Lung (tissue), 12 donors: ENCODE results near the gene ERBB4. TPM values are rescaled to one million over a fixed set of nuclear protein-coding genes. Genes with fewer than 3 reads are reported as not detected.

Experiments
- ATAC-seq: fragments of 200-7000 bp; cut with Tn5 transposase; one replicate; pipeline ENCODE4 v1.9.1; 2020; ENCODE audit warnings: moderate number of reproducible peaks; ENCODE audit not compliant: insufficient read depth, low FRiP score
- DNase-seq, 3 donors: peaks; one replicate each; pipeline ENCODE4 v3.0.0-alpha.2; 2013 to 2017
- H3K27ac ChIP-seq, 2 donors: one replicate each; pipeline ENCODE4 v1.5.1; 2013; ENCODE audit warnings: mild to moderate bottlenecking in 2 of 2, moderate library complexity in 2 of 2, control low read depth in 1 of 2, inconsistent platforms in 1 of 2, low read depth in 1 of 2, low read length in 1 of 2
- H3K27me3 ChIP-seq, 3 donors: one replicate each; pipeline ENCODE4 v1.5.1; 2013; ENCODE audit warnings: low read length in 2 of 3; ENCODE audit not compliant: control insufficient read depth in 3 of 3, insufficient read depth in 3 of 3
- H3K36me3 ChIP-seq, 4 donors: one replicate each; pipeline ENCODE4 v1.5.1; 2013; ENCODE audit warnings: low read length in 4 of 4, mild to moderate bottlenecking in 1 of 4, moderate library complexity in 1 of 4; ENCODE audit not compliant: control insufficient read depth in 4 of 4, insufficient read depth in 4 of 4
- H3K4me1 ChIP-seq, 5 donors: one replicate each; pipeline ENCODE4 v1.5.1; 2013; ENCODE audit warnings: low read length in 5 of 5, mild to moderate bottlenecking in 2 of 5, moderate library complexity in 1 of 5; ENCODE audit not compliant: control insufficient read depth in 5 of 5, insufficient read depth in 5 of 5
- H3K4me3 ChIP-seq: one replicate; pipeline ENCODE4 v1.5.1; 2013; ENCODE audit warnings: mild to moderate bottlenecking, control low read depth, moderate library complexity
- H3K9ac ChIP-seq, 2 donors: one replicate each; pipeline ENCODE4 v1.5.1; 2013; ENCODE audit warnings: low read length in 2 of 2, control low read depth in 1 of 2; ENCODE audit not compliant: insufficient read depth in 1 of 2
- H3K9me3 ChIP-seq, 4 donors: one replicate each; pipeline ENCODE4 v1.5.1; 2013; ENCODE audit warnings: low read length in 3 of 4, mild to moderate bottlenecking in 1 of 4, moderate library complexity in 1 of 4; ENCODE audit not compliant: control insufficient read depth in 4 of 4, insufficient read depth in 3 of 4
- CTCF ChIP-seq: IDR thresholded peaks from 2 replicates; pipeline ENCODE4 v1.5.1; 2012; ENCODE audit warnings: mild to moderate bottlenecking; ENCODE audit errors: control extremely low read depth, extremely low read depth
- WGBS, 2 donors: extraction: QIAGEN DNeasy Blood & Tissue Kit; methylation state at CpG; one replicate each; pipeline ENCODE4 v1.1.7; 2013; 5-methylcytosine and 5-hydroxymethylcytosine counted together
- polyA plus RNA-seq, 2 donors: library from polyadenylated mRNA; stranded (reverse); fragments of 200-250 nt; gene quantifications; one replicate each; pipeline ENCODE4 v1.2.1, GENCODE V29; 2013
- total RNA-seq, 2 donors: library from RNA; depleted of rRNA in 1 of 2; stranded (reverse); fragments of >200 nt in 1 of 2; gene quantifications; one replicate each; pipeline ENCODE4 v1.2.1, GENCODE V29; 2014 to 2021
- donor health status: control.
- donor health status: control.
- donor health status: Bipolar disorder and iron deficiency.
- donor health status: healthy.
- donor health status: DM: yes; HTN: yes; CAD: no.

Gene ERBB4
- total and polyA plus RNA-seq, 4 donors: 0.41 to 16.8 (median 5.3) TPM

- 86 to 91% methylated on average over 4 of the region's 4 CpGs for WGBS, 2 donors
- no peak overlapping the region for H3K27ac ChIP-seq
- H3K4me3 ChIP-seq: no peak overlapping the region
- H3K4me1 ChIP-seq: no peaks in the 10 kb centered on the region
- TF ChIP-seq CTCF: no peak
- no peak for ATAC-seq
- H3K36me3 ChIP-seq: no peaks in the 10 kb centered on the region
- no peaks in the 10 kb centered on the region for H3K9me3 ChIP-seq
- no peak for DNase-seq
- no peaks in the 10 kb centered on the region for H3K27me3 ChIP-seq
- H3K9ac ChIP-seq: no peak overlapping the region
Measured at GRCh38 chr2:211741966-211742365, 796.6 kb downstream of the ERBB4 start.

GRCh38 chr2:211737282-211737681, 801.3 kb downstream of the ERBB4 start:
- no peak overlapping the region for H3K27ac ChIP-seq
- no peaks in the 10 kb centered on the region for H3K4me1 ChIP-seq
- H3K36me3 ChIP-seq: no peaks in the 10 kb centered on the region
- ATAC-seq (no peak), DNase-seq (no peak)
- no peaks in the 10 kb centered on the region for H3K9me3 ChIP-seq
- TF ChIP-seq CTCF: no peak
- no peak overlapping the region for H3K9ac ChIP-seq
- 26 to 38% methylated on average over 3 of the region's 3 CpGs for WGBS, 2 donors
- H3K4me3 ChIP-seq: no peak overlapping the region
- no peaks in the 10 kb centered on the region for H3K27me3 ChIP-seq

- WGBS, 2 donors: 50 to 57% methylated on average over 2 of the region's 2 CpGs
- no peaks in the 10 kb centered on the region for H3K27me3 ChIP-seq
- H3K4me3 ChIP-seq: no peak overlapping the region
- ATAC-seq (no peak), DNase-seq (no peak)
- no peaks in the 10 kb centered on the region for H3K9me3 ChIP-seq
- no peak for TF ChIP-seq CTCF
- no peak overlapping the region for H3K27ac ChIP-seq
- no peaks in the 10 kb centered on the region for H3K36me3 ChIP-seq
- no peaks in the 10 kb centered on the region for H3K4me1 ChIP-seq
- H3K9ac ChIP-seq: no peak overlapping the region
Measured at GRCh38 chr2:211730215-211730614, 808.4 kb downstream of the ERBB4 start.

GRCh38 chr2:211729433-211729832, 809.2 kb downstream of the ERBB4 start:
- H3K9ac ChIP-seq: no peak overlapping the region
- no peaks in the 10 kb centered on the region for H3K4me1 ChIP-seq
- no peak overlapping the region for H3K4me3 ChIP-seq
- TF ChIP-seq CTCF: no peak
- no peaks in the 10 kb centered on the region for H3K36me3 ChIP-seq
- H3K27me3 ChIP-seq: no peaks in the 10 kb centered on the region
- no peak overlapping the region for H3K27ac ChIP-seq
- DNase-seq (no peak), ATAC-seq (no peak)
- no peaks in the 10 kb centered on the region for H3K9me3 ChIP-seq
